Endothelial cell of umbilical vein (primary cell): ENCODE data around the gene GGT7. TPM values are rescaled to one million over a fixed set of nuclear protein-coding genes. Genes with fewer than 3 reads are reported as not detected.

Source experiments
- BruUV-seq: library from RNA; stranded (reverse); fragments of 400-500 nt; replicated peaks from 2 replicates; lab custom pipeline; 2021; lab: Mats Ljungman, UMichigan
- CTCF ChIA-PET: fragments of 300-600, 350-600 bp; sonication (Branson Sonifier 250); formaldehyde crosslinking; loops from one replicate; lab custom pipeline; 2021; ENCODE audit warnings: antibody characterized with exemption, inconsistent platforms; lab: Charles Lee
- POLR2A ChIA-PET: fragments of 300-600, 350-600 bp; sonication (Branson Sonifier 250); formaldehyde crosslinking; loops from one replicate; lab custom pipeline; 2021; ENCODE audit warnings: antibody characterized with exemption, inconsistent platforms; lab: Charles Lee
- DNase-seq: peaks from one replicate; pipeline ENCODE4 v3.0.0-alpha.2; 2011; ENCODE audit warnings: low read depth, low spot score
- FAIRE-seq: peaks from 2 replicates; lab custom pipeline; 2011; peaks lifted over from hg19 to GRCh38; lab: Jason Lieb, UNC
- H2AFZ ChIP-seq: 2 replicates; pipeline ENCODE4 v1.6.0; 2012; ENCODE audit warnings: low read depth, low read length, control low read depth, inconsistent platforms
- H3K27ac ChIP-seq: 2 replicates; pipeline ENCODE4 v1.5.1; 2011; ENCODE audit warnings: low read depth, mild to moderate bottlenecking, control low read depth, low read length, moderate library complexity; ENCODE audit not compliant: insufficient read depth
- H3K27me3 ChIP-seq, 2 experiments: 2 replicates each; pipeline versions ENCODE4 v1.6.0 to v1.6.1; 2011; ENCODE audit warnings: low read length in 2 of 2, mixed read lengths in 1 of 2; ENCODE audit not compliant: control insufficient read depth in 2 of 2, insufficient read depth in 2 of 2
- H3K36me3 ChIP-seq, 2 experiments: 2 replicates in 1 of 2; 3 replicates in 1 of 2; pipeline ENCODE4 v1.5.1; 2011; ENCODE audit warnings: low read length in 2 of 2, mild to moderate bottlenecking in 1 of 2, moderate library complexity in 1 of 2; ENCODE audit not compliant: control insufficient read depth in 2 of 2, insufficient read depth in 2 of 2; ENCODE audit errors: extremely low read depth in 1 of 2
- H3K4me1 ChIP-seq: 3 replicates; pipeline ENCODE4 v1.5.1; 2011; ENCODE audit warnings: mild to moderate bottlenecking, low read length; ENCODE audit not compliant: control insufficient read depth, insufficient read depth; ENCODE audit errors: extremely low read depth
- H3K4me2 ChIP-seq: 2 replicates; pipeline ENCODE4 v1.6.1; 2011; ENCODE audit warnings: low read length, control low read depth, mixed read lengths; ENCODE audit not compliant: insufficient read depth
- H3K4me3 ChIP-seq, 3 experiments: fragments of 200-600 bp in 1 of 3; sonication (generic), shearing (Covaris generic) in 1 of 3; replicated peaks in 1 of 3; 2 replicates each; pipeline ENCODE4 v1.5.1; 2011 to 2016; ENCODE audit warnings: control low read depth in 3 of 3, low read length in 3 of 3, mild to moderate bottlenecking in 2 of 3, inconsistent platforms in 1 of 3, low read depth in 1 of 3, moderate library complexity in 1 of 3; ENCODE audit not compliant: insufficient read depth in 1 of 3
- H3K79me2 ChIP-seq: 2 replicates; pipeline ENCODE4 v1.6.0; 2012; ENCODE audit warnings: low read length, inconsistent platforms; ENCODE audit not compliant: control insufficient read depth, insufficient read depth
- H3K9ac ChIP-seq: replicated peaks from 2 replicates; pipeline ENCODE3; 2011; ENCODE audit warnings: low read length, control low read depth; ENCODE audit not compliant: insufficient read depth; ENCODE audit errors: extremely low read depth
- H3K9me1 ChIP-seq: replicated peaks from 3 replicates; pipeline ENCODE4 v1.6.0; 2011; ENCODE audit warnings: mild to moderate bottlenecking, low read length; ENCODE audit not compliant: control insufficient read depth, insufficient read depth; ENCODE audit errors: extremely low read depth
- H3K9me3 ChIP-seq: replicated peaks from 2 replicates; pipeline ENCODE4 v1.5.1; 2012; ENCODE audit warnings: low read length, inconsistent platforms; ENCODE audit not compliant: control insufficient read depth, insufficient read depth
- H4K20me1 ChIP-seq: replicated peaks from 2 replicates; pipeline ENCODE3; 2011; ENCODE audit warnings: mild to moderate bottlenecking, low read length; ENCODE audit not compliant: control insufficient read depth, insufficient read depth; ENCODE audit errors: extremely low read depth
- EZH2 ChIP-seq: IDR thresholded peaks from 2 replicates; pipeline ENCODE4 v1.6.1; 2012; ENCODE audit warnings: borderline replicate concordance, low read depth, mild to moderate bottlenecking, moderate library complexity, low read length, inconsistent platforms; ENCODE audit not compliant: severe bottlenecking
- FOS ChIP-seq: IDR thresholded peaks from 2 replicates; pipeline ENCODE4 v1.6.1; 2011; ENCODE audit warnings: mild to moderate bottlenecking, low read length, moderate library complexity, borderline replicate concordance; ENCODE audit not compliant: insufficient read depth
- GATA2 ChIP-seq: IDR thresholded peaks from 2 replicates; pipeline ENCODE4 v1.7.0; 2011; ENCODE audit warnings: low read depth, mild to moderate bottlenecking, moderate library complexity, mixed read lengths, low read length; ENCODE audit not compliant: insufficient read length, insufficient read depth
- JUN ChIP-seq: IDR thresholded peaks from 2 replicates; pipeline ENCODE4 v1.6.1; 2011; ENCODE audit warnings: borderline replicate concordance, low read depth; ENCODE audit not compliant: insufficient read length, insufficient read depth
- MYC ChIP-seq: IDR thresholded peaks from one replicate; pipeline ENCODE4 v1.6.1; 2011; ENCODE audit warnings: mild to moderate bottlenecking, low read depth, low read length
- POLR2A ChIP-seq: IDR thresholded peaks from 2 replicates; pipeline ENCODE4 v1.6.1; 2012; ENCODE audit warnings: low read depth, mild to moderate bottlenecking, control low read depth, low read length
- POLR2AphosphoS5 ChIP-seq: IDR thresholded peaks from 2 replicates; pipeline ENCODE4 v1.6.1; 2012; ENCODE audit warnings: low read depth, mild to moderate bottlenecking, control low read depth, low read length, moderate library complexity; ENCODE audit not compliant: insufficient read depth
- dilution Hi-C: fragments of 300-500 bp; cut with MboI; formaldehyde crosslinking; loops from one replicate; pipeline ENCODE4 v1.15.0; 2019; ENCODE audit warnings: low sequenced_read_pairs; ENCODE audit not compliant: extremely low pct_ligation_motif_present
- intact Hi-C: fragments of 100-400 bp; cut with micrococcal nuclease; formaldehyde crosslinking; loops from one replicate; pipeline ENCODE4 v1.10.0; 2022
- polyA plus RNA-seq, 4 experiments: library from polyadenylated mRNA; depleted of rRNA in 3 of 4; stranded (reverse) in 3 of 4; unstranded in 1 of 4; fragments of >200 nt; gene quantifications; 2 replicates each; pipeline versions ENCODE4 v1.2.1 to v1.2.3, GENCODE V29; 2011 to 2012; ENCODE audit warnings: missing spikeins in 1 of 4
- total RNA-seq: library from RNA; stranded (reverse); gene quantifications from 2 replicates; pipeline ENCODE4 v1.2.3, GENCODE V29; 2021
- TF ChIP-seq, protein P1 (sequence below), 2 donors: IDR thresholded peaks; 1 replicate in 1 of 2; 2 replicates in 1 of 2; pipeline ENCODE4 v1.5.1; 2011; ENCODE audit warnings: low read length in 2 of 2, mild to moderate bottlenecking in 2 of 2, moderate library complexity in 2 of 2, control low read depth in 1 of 2, inconsistent platforms in 1 of 2, low read depth in 1 of 2; ENCODE audit not compliant: insufficient read depth in 1 of 2; ENCODE audit errors: extremely low read depth in 1 of 2
- TF ChIP-seq, protein P2 (sequence below): IDR thresholded peaks from 2 replicates; pipeline ENCODE4 v1.6.1; 2011; ENCODE audit not compliant: insufficient read depth, insufficient read length

GGT7 gene
- total and polyA plus RNA-seq, 2 donors (not counting 3 experiments of a cell fraction or from before 2014, with no cell fraction given) = 4.1 to 5.0 TPM

DNA sequence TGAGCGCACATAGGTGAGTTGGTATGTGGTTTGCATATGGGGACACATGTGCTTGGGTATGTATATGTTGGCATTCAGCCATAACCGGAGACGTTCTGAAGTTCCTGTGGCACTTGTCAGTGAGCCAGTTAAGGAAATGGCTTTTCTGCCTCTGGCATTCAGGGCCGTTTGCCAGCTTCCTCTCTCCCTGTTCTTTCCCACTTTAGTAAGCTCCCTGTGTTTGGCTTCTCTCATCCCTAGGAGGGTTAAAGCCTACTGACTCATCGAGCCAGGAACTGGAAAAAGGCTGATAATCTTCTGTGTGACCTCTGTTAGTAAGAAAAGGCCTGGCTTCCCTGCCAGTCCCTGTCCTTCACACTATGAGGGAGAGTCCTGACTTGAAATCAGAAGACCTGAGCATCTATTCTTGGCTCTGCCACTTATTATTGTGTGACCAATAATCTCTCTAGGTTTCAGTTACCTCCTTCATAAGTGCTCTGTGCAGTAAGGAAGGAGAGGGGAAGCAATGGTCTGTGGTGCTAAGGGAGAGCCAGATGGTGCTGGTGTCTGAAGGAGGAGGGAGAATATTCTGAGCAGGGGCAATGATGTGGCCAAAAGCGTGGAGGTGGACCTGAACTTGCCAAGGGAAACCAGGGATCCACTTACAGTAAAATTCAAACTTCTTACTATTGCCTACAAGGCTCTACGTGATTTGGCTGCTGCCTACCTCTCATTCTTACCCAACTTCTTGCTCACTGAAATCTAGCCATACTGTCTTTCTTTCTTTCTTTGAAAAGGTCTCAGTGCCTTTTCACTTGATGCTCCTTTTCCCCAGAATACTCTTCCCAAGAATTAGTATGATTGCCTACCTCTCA lies 35.2 kb upstream of the GGT7 start:
- ChIA-PET POLR2A (interaction anchor here (0.5 to 1.0 kb wide), 3 partner anchors 48 to 377 kb away, joined by 3 to 5 read pairs (median 4); partner anchors contain the start of genes EIF6, GSS and MYH7B), CTCF (interaction anchor here (0.6 to 1.8 kb wide), 9 partner anchors 8 to 540 kb away, joined by 3 to 11 read pairs (median 4); partner anchors contain the start of genes ACSS2, GSS and MYH7B)

More for the DNA sequence above, 35.2 kb upstream of the GGT7 start:
- H3K27ac ChIP-seq = peak overlapping the region; percentile 66
- peaks cover 37% of the 10 kb centered on the region for H3K4me1 ChIP-seq
- FAIRE-seq = peak; percentile 99
- BruUV-seq = no TSS peak
- TF ChIP-seq EZH2 (no peak), MYC (peak; percentile 38), JUN (peak; percentile 77), POLR2A (peak; percentile 53), FOS (peak; percentile 94), GATA2 (peak; percentile 93), POLR2AphosphoS5 (peak; percentile 92)
- TF ChIP-seq, protein P1, sequence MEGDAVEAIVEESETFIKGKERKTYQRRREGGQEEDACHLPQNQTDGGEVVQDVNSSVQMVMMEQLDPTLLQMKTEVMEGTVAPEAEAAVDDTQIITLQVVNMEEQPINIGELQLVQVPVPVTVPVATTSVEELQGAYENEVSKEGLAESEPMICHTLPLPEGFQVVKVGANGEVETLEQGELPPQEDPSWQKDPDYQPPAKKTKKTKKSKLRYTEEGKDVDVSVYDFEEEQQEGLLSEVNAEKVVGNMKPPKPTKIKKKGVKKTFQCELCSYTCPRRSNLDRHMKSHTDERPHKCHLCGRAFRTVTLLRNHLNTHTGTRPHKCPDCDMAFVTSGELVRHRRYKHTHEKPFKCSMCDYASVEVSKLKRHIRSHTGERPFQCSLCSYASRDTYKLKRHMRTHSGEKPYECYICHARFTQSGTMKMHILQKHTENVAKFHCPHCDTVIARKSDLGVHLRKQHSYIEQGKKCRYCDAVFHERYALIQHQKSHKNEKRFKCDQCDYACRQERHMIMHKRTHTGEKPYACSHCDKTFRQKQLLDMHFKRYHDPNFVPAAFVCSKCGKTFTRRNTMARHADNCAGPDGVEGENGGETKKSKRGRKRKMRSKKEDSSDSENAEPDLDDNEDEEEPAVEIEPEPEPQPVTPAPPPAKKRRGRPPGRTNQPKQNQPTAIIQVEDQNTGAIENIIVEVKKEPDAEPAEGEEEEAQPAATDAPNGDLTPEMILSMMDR (IDR thresholded peaks at IDR 0.05; ENCODE audit: extremely low read depth in 1 of 2, insufficient read depth in 1 of 2, low read depth in 1 of 2, low read length in 2 of 2) = no peak
- TF ChIP-seq, protein P2, sequence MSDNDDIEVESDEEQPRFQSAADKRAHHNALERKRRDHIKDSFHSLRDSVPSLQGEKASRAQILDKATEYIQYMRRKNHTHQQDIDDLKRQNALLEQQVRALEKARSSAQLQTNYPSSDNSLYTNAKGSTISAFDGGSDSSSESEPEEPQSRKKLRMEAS = no peak
- H4K20me1 ChIP-seq = no peaks in the 10 kb centered on the region
- dilution Hi-C loops (no loop called here), intact Hi-C loops (loop anchor here (1.0 kb wide), 2 partner anchors 32 to 47 kb away; partner anchors contain the start of genes ACSS2, GSS and MYH7B)
- peak; percentile 97 for DNase-seq
- H3K36me3 ChIP-seq = no peaks in the 10 kb centered on the region
- H3K4me2 ChIP-seq = peak overlapping the region; percentile 13
- H3K9me3 ChIP-seq = no peaks in the 10 kb centered on the region
- peak overlapping the region; percentile 4 for H2AFZ ChIP-seq
- H3K4me3 ChIP-seq = no peak overlapping the region
- H3K9me1 ChIP-seq = no peaks in the 10 kb centered on the region
- H3K9ac ChIP-seq = peak overlapping the region; percentile 12
- H3K79me2 ChIP-seq = no peaks in the 10 kb centered on the region
- H3K27me3 ChIP-seq = no peaks in the 10 kb centered on the region
